PC-3 (cell line): Measurements from ENCODE around the gene ADAM17. TPM values are rescaled to one million over a fixed set of nuclear protein-coding genes. Genes with fewer than 3 reads are reported as not detected.
"Not testable (repeated sequence)": the region's sequence is repeated elsewhere in the genome, so short reads cannot be mapped to it uniquely, and the experiment has no call there.

Experiments used
- ATAC-seq: fragments of 200-7000 bp; cut with Tn5 transposase; 2 replicates; pipeline ENCODE4 v1.9.1; 2020; ENCODE audit warnings: mild to moderate bottlenecking, moderate library complexity
- BruUV-seq: library from RNA; stranded (reverse); fragments of 400-500 nt; replicated peaks from 2 replicates; lab custom pipeline; 2021; lab: Mats Ljungman, UMichigan
- CTCF ChIA-PET: fragments of 300-600 bp; sonication (Branson Sonifier 250); formaldehyde crosslinking; loops from one replicate; lab custom pipeline; 2022; ENCODE audit warnings: antibody characterized with exemption; lab: Charles Lee
- POLR2A ChIA-PET: fragments of 300-600 bp; sonication (Branson Sonifier 250); formaldehyde crosslinking; loops from one replicate; lab custom pipeline; 2022; ENCODE audit warnings: antibody characterized with exemption; ENCODE audit not compliant: unreplicated experiment; lab: Charles Lee
- DNase-seq: peaks from one replicate; pipeline ENCODE4 v3.0.0-alpha.2; 2015
- H2AFZ ChIP-seq: fragments of 300-600 bp; sonication (generic); 2 replicates; pipeline ENCODE4 v1.6.0; 2016; ENCODE audit warnings: antibody characterized with exemption, low read length
- H3F3A ChIP-seq: fragments of 300-600 bp; sonication (generic); one replicate; pipeline ENCODE4 v1.6.0; 2017; ENCODE audit warnings: antibody characterized with exemption, low read length, control low read depth, mild to moderate bottlenecking; ENCODE audit not compliant: unreplicated experiment
- H3K27ac ChIP-seq: fragments of 300-600 bp; sonication (generic); 2 replicates; pipeline ENCODE4 v1.5.1; 2016; ENCODE audit warnings: mild to moderate bottlenecking, low read length
- H3K27me3 ChIP-seq: fragments of 300-600 bp; sonication (generic); 2 replicates; pipeline ENCODE4 v1.6.1; 2016; ENCODE audit warnings: low read length, mixed read lengths
- H3K36me3 ChIP-seq: fragments of 300-600 bp; sonication (generic); 2 replicates; pipeline ENCODE4 v1.6.1; 2016; ENCODE audit warnings: low read depth, mixed run types, low read length, mixed read lengths
- H3K4me1 ChIP-seq: fragments of 300-600 bp; sonication (generic); 2 replicates; pipeline ENCODE4 v1.5.1; 2016; ENCODE audit warnings: low read length; ENCODE audit not compliant: insufficient read depth
- H3K4me2 ChIP-seq: fragments of 300-600 bp; sonication (generic); 2 replicates; pipeline ENCODE4 v1.6.0; 2016; ENCODE audit warnings: low read length
- H3K4me3 ChIP-seq: fragments of 300-600 bp; sonication (generic); 2 replicates; pipeline ENCODE4 v1.5.1; 2016; ENCODE audit warnings: mild to moderate bottlenecking, low read length, mixed read lengths
- H3K79me2 ChIP-seq: fragments of 300-600 bp; sonication (generic); 2 replicates; pipeline ENCODE4 v1.6.1; 2017; ENCODE audit warnings: low read length, mixed read lengths
- H3K9ac ChIP-seq: fragments of 300-600 bp; sonication (generic); 2 replicates; pipeline ENCODE4 v1.6.0; 2016; ENCODE audit warnings: mild to moderate bottlenecking, low read length
- H3K9me2 ChIP-seq: fragments of 300-600 bp; sonication (generic); replicated peaks from 2 replicates; pipeline ENCODE4 v1.6.1; 2016; ENCODE audit warnings: mixed run types, low read length, mixed read lengths
- H3K9me3 ChIP-seq: fragments of 300-600 bp; sonication (generic); 2 replicates; pipeline ENCODE4 v1.6.1; 2016; ENCODE audit warnings: low read length, mixed read lengths
- H4K20me1 ChIP-seq: fragments of 300-600 bp; sonication (generic); 2 replicates; pipeline ENCODE4 v1.6.1; 2016; ENCODE audit warnings: low read length, mixed read lengths
- CTCF ChIP-seq: fragments of 300-600 bp; sonication (generic); conservative IDR thresholded peaks from 2 replicates; pipeline ENCODE4 v1.5.1; 2017; ENCODE audit warnings: antibody characterized with exemption, low read depth, mild to moderate bottlenecking, low read length
- EZH2 ChIP-seq: fragments of 300-600 bp; sonication (generic); IDR thresholded peaks from one replicate; pipeline ENCODE4 v1.6.1; 2017; ENCODE audit warnings: antibody characterized with exemption, mild to moderate bottlenecking, low read length; ENCODE audit not compliant: unreplicated experiment
- EZH2phosphoT487 ChIP-seq: fragments of 300-600 bp; sonication (generic); IDR thresholded peaks from 2 replicates; pipeline ENCODE4 v1.6.1; 2018; ENCODE audit warnings: mild to moderate bottlenecking, antibody characterized with exemption, low read length, borderline replicate concordance
- intact Hi-C: fragments of 100-400 bp; cut with micrococcal nuclease; formaldehyde crosslinking; loops from 2 replicates; pipeline ENCODE4 v1.9.0; 2023
- total RNA-seq: library from RNA; depleted of rRNA; stranded (reverse); fragments of >200 nt; gene quantifications from 2 replicates; pipeline ENCODE4 v1.2.3, GENCODE V29; 2014

ADAM17 gene
- total RNA-seq, 1 experiment from 2014 or later = 23.0 TPM

GRCh38 chr2:9595746-9596145, 40.1 kb upstream of the ADAM17 start:
- Histone ChIP-seq H3K36me3 (peaks cover 37% of the 10 kb centered on the region), H2AFZ (no peak overlapping the region), H3K9me2 (no peaks in the 10 kb centered on the region), H3K4me1 (peaks cover 26% of the 10 kb centered on the region), H3K27ac (no peak overlapping the region), H3K4me2 (no peak overlapping the region), H3K79me2 (peaks cover 97% of the 10 kb centered on the region), H3K27me3 (no peaks in the 10 kb centered on the region), H3F3A (peaks cover 3% of the 10 kb centered on the region), H3K9me3 (peaks cover 8% of the 10 kb centered on the region; the same call in 1 of the 2 replicates), H3K9ac (no peak overlapping the region), H3K4me3 (no peak overlapping the region), H4K20me1 (peaks cover 51% of the 10 kb centered on the region)
- ChIA-PET CTCF (interaction anchor here (0.6 kb wide), 1 partner anchor 12 kb away, joined by 3 read pairs; no protein-coding TSS in a partner anchor), POLR2A (no interaction called here)
- DNase-seq = no peak
- BruUV-seq = no TSS peak
- ATAC-seq = no peak
- no peak for TF ChIP-seq EZH2
- no peak for TF ChIP-seq EZH2phosphoT487
- TF ChIP-seq CTCF = no peak
- intact Hi-C loops = no loop called here

GRCh38 chr2:9595256-9595655, 39.6 kb upstream of the ADAM17 start:
- CTCF ChIA-PET = interaction anchor here (0.8 kb wide), 1 partner anchor 36 kb away, joined by 3 read pairs; no protein-coding TSS in a partner anchor
- H3K9me3 ChIP-seq, H3K27ac ChIP-seq, H3K9ac ChIP-seq, H3K4me3 ChIP-seq, H2AFZ ChIP-seq, DNase-seq, POLR2A ChIA-PET, H3K27me3 ChIP-seq, H3K9me2 ChIP-seq, BruUV-seq, ATAC-seq, H3F3A ChIP-seq, intact Hi-C loops, H3K4me2 ChIP-seq: not testable (repeated sequence)
- Histone ChIP-seq H4K20me1 (peaks cover 56% of the 10 kb centered on the region), H3K79me2 (peaks cover 97% of the 10 kb centered on the region), H3K36me3 (peaks cover 33% of the 10 kb centered on the region), H3K4me1 (peaks cover 30% of the 10 kb centered on the region)

- H3K36me3 ChIP-seq = peaks cover 33% of the 10 kb centered on the region
- POLR2A ChIA-PET = no interaction called here
- BruUV-seq = no TSS peak
- TF ChIP-seq EZH2phosphoT487 (no peak), EZH2 (no peak), CTCF (no peak)
- H3K79me2 ChIP-seq = peaks cover 97% of the 10 kb centered on the region
- peak; percentile 82 for ATAC-seq
- no peaks in the 10 kb centered on the region for H3K9me2 ChIP-seq
- peaks cover 30% of the 10 kb centered on the region for H3K4me1 ChIP-seq
- H3K9me3 ChIP-seq = 0 out of 2 replicates have a peak, but pooled peaks cover under 1% of the 10 kb centered on the region
- CTCF ChIA-PET = interaction anchor here (0.8 kb wide), 1 partner anchor 35 kb away, joined by 3 read pairs; no protein-coding TSS in a partner anchor
- H3K4me3 ChIP-seq = no peak overlapping the region
- intact Hi-C loops = no loop called here
- no peaks in the 10 kb centered on the region for H3K27me3 ChIP-seq
- peaks cover 3% of the 10 kb centered on the region for H3F3A ChIP-seq
- peak; percentile 54 for DNase-seq
- peaks cover 62% of the 10 kb centered on the region for H4K20me1 ChIP-seq
- H2AFZ ChIP-seq = no peak overlapping the region
- peak overlapping the region; percentile 9 for H3K27ac ChIP-seq
- no peak overlapping the region for H3K4me2 ChIP-seq
- no peak overlapping the region for H3K9ac ChIP-seq
These were observed 38.9 kb upstream of the ADAM17 start for GRCh38 chr2:9594366-9595054.
